Peyer's patch (tissue), 4 donors: ENCODE results near the gene TRIAP1. TPM values are rescaled to one million over a fixed set of nuclear protein-coding genes. Genes with fewer than 3 reads are reported as not detected.

Experiments
- DNase-seq, 3 donors: peaks; one replicate each; pipeline ENCODE4 v3.0.0-alpha.2; 2017 to 2019
- H3K27ac ChIP-seq, 4 donors: fragments of 200-600 bp; sonication (generic); one replicate each; pipeline ENCODE4 v1.5.1; 2016 to 2019
- H3K27me3 ChIP-seq, 2 donors: fragments of 200-600 bp; sonication (generic); one replicate each; pipeline ENCODE4 v1.5.1; 2019
- H3K36me3 ChIP-seq, 3 donors: fragments of 200-600 bp; sonication (generic); one replicate each; pipeline ENCODE4 v1.5.1; 2016 to 2019
- H3K4me1 ChIP-seq, 4 donors: fragments of 200-600 bp; sonication (generic); one replicate each; pipeline ENCODE4 v1.5.1; 2016 to 2019
- H3K4me3 ChIP-seq, 4 donors: fragments of 200-600 bp; sonication (generic); 1 replicate in 3 of 4; 2 replicates in 1 of 4; pipeline ENCODE4 v1.5.1; 2016 to 2019; ENCODE audit warnings: mild to moderate bottlenecking in 1 of 4
- H3K9me3 ChIP-seq, 4 donors: fragments of 200-600 bp; sonication (generic); one replicate each; pipeline ENCODE4 v1.5.1; 2016 to 2019; ENCODE audit warnings: mild to moderate bottlenecking in 1 of 4
- CTCF ChIP-seq, 6 experiments: fragments of 450-650 bp in 4 of 6; fragments of 200-600 bp in 2 of 6; sonication (generic) in 1 of 6; IDR thresholded peaks; one replicate each; pipeline ENCODE4 v1.5.1; 2017 to 2019; ENCODE audit warnings: antibody characterized with exemption in 6 of 6, mild to moderate bottlenecking in 3 of 6, moderate library complexity in 1 of 6
- POLR2A ChIP-seq, 2 donors: fragments of 450-650 bp; IDR thresholded peaks; one replicate each; pipeline ENCODE4 v1.5.1; 2017; ENCODE audit warnings: antibody characterized with exemption in 2 of 2, mild to moderate bottlenecking in 2 of 2, moderate library complexity in 2 of 2
- total RNA-seq, 4 donors: library from RNA; depleted of rRNA; stranded (reverse); fragments of >200 nt; gene quantifications; one replicate each; pipeline ENCODE4 v1.1.0, GENCODE V29; 2016

TRIAP1 gene
- total RNA-seq, 4 donors from 2014 or later = 4.5 to 19.0 (median 6.4) TPM

GRCh38 chr12:120479458-120479857, 33.3 kb upstream of the TRIAP1 start:
- H3K27ac ChIP-seq = no peak overlapping the region
- DNase-seq = no peak
- no peak for TF ChIP-seq CTCF (IDR thresholded peaks at IDR 0.05)
- H3K36me3 ChIP-seq = no peaks in the 10 kb centered on the region
- H3K9me3 ChIP-seq = no peaks in the 10 kb centered on the region
- no peaks in the 10 kb centered on the region for H3K4me1 ChIP-seq
- H3K27me3 ChIP-seq = no peaks in the 10 kb centered on the region
- H3K4me3 ChIP-seq = no peak overlapping the region

DNA sequence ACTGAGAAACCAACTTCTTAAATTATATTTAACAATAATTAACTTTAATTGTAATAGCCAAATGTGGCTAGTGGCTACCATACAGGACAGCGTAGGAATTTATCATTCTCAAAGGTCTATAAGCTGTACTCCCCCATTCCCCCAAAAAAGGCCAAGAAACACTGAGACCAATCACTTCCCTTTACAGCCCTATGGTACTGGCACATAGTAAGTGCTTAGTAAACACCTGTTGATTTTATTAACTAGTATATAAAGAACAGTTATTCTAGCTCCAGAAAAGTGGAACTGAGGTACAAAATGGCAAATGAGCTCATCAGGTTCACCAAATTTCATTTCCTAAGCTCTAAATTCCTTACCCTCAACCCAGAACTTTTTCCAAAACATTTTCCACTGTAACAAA, 29.5 kb upstream of the TRIAP1 start:
- Histone ChIP-seq H3K36me3 (no peaks in the 10 kb centered on the region), H3K27me3 (no peaks in the 10 kb centered on the region), H3K4me1 (peaks cover 0 to 5% (median 0%) of the 10 kb centered on the region in 4 donors), H3K9me3 (no peaks in the 10 kb centered on the region), H3K27ac (no peak overlapping the region), H3K4me3 (no peak overlapping the region)
- DNase-seq = no peak
- TF ChIP-seq POLR2A (IDR thresholded peaks at IDR 0.05) (no peak), CTCF (IDR thresholded peaks at IDR 0.05) (no peak)

DNA sequence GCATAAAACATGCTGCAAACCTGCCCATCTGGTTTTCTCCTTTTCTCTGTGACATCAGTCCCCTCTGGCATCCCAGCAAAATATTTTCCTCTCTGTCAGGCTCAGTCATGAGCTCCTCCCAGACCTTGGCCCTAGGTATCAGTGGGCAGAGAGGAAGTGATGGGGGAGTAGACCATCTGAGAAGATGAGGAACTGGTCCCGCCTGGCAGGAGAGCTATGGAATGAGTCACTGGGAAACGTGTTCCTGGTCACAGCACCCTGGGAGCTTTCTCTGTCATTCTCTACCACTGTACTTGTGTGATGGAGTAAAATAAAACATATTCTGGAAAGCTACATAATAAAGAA, 28.4 kb upstream of the TRIAP1 start:
- Histone ChIP-seq H3K4me1 (peaks cover 0 to 12% (median 0%) of the 10 kb centered on the region in 4 donors), H3K9me3 (no peaks in the 10 kb centered on the region), H3K4me3 (no peak overlapping the region), H3K27ac (no peak overlapping the region), H3K27me3 (no peaks in the 10 kb centered on the region), H3K36me3 (no peaks in the 10 kb centered on the region)
- no peak for TF ChIP-seq CTCF (IDR thresholded peaks at IDR 0.05)
- TF ChIP-seq POLR2A (IDR thresholded peaks at IDR 0.05) = no peak
- no peak for DNase-seq

DNA sequence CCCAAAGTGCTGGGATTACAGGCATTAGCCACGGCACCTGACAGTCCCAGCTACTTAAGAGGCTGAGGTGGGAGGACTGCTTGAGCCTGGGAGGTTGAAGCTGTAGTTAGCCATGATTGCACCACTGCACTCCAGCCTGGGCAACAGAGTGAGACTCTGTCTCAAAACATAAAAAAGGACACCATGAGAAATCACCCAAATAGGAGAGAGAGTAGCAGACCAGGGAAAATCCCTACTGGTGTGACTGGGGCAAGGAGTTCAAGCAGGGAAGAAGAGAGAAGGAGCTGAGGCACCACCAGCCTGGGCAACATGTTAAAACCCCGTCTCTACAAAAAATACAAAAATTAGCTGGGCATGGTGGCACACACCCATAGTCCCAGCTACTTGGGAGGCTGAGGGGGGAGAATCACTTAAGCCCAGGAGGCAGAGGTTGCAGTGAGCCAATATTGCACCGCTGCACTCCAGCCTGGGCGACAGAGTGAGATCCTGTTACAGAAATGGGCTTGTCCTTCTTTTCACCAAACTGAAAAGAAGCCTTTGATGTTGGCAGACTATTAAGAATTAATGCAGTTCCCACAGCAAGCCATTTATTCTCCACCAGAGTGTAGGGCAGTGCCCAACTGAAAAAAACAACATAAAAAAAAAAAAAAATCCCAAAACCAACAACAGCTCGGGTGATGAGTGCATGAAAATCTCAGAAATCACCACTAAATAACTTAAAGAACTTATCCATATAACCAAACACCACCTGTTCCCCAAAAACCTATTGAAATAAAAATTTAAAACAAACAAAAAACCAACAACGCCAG, 27.8 kb upstream of the TRIAP1 start:
- H3K36me3 ChIP-seq = no peaks in the 10 kb centered on the region
- H3K4me1 ChIP-seq = peaks cover 0 to 12% (median 0%) of the 10 kb centered on the region in 4 donors
- no peak overlapping the region for H3K4me3 ChIP-seq
- H3K27me3 ChIP-seq = no peaks in the 10 kb centered on the region
- no peak for DNase-seq
- H3K9me3 ChIP-seq = no peaks in the 10 kb centered on the region
- TF ChIP-seq POLR2A (IDR thresholded peaks at IDR 0.05) (no peak), CTCF (IDR thresholded peaks at IDR 0.05) (no peak)
- H3K27ac ChIP-seq = no peak overlapping the region

GRCh38 chr12:120472521-120472920, 26.3 kb upstream of the TRIAP1 start:
- Histone ChIP-seq H3K9me3 (no peaks in the 10 kb centered on the region), H3K27ac (no peak overlapping the region), H3K4me1 (peaks cover 0 to 12% (median 0%) of the 10 kb centered on the region in 4 donors), H3K27me3 (no peaks in the 10 kb centered on the region), H3K4me3 (no peak overlapping the region), H3K36me3 (no peaks in the 10 kb centered on the region)
- DNase-seq = no peak
- TF ChIP-seq POLR2A (IDR thresholded peaks at IDR 0.05) (no peak), CTCF (IDR thresholded peaks at IDR 0.05) (no peak)
